DOHH2 (cell line): ENCODE measurements around the gene PDE7B.

Experiments
- CTCF ChIP-seq: fragments of 200-600 bp; sonication (generic); IDR thresholded peaks from one replicate; pipeline ENCODE4 v1.5.1; 2014; ENCODE audit warnings: antibody characterized with exemption, mild to moderate bottlenecking, low read depth, low read length; ENCODE audit not compliant: poor library complexity, severe bottlenecking
- EZH2phosphoT487 ChIP-seq: fragments of 200-600 bp; sonication (generic); IDR thresholded peaks from 2 replicates; pipeline ENCODE4 v1.6.1; 2017; ENCODE audit warnings: borderline replicate concordance, mild to moderate bottlenecking, antibody characterized with exemption, low read length, moderate library complexity, mixed read lengths

GRCh38 chr6:136181861-136182260, 330.4 kb downstream of the PDE7B start:
- TF ChIP-seq CTCF, result no peak
- no peak for TF ChIP-seq EZH2phosphoT487
